NCI-H1436 (cell line): Measurements from ENCODE around the gene N4BP2L2.
A peak's percentile ranks its signal among the peaks of the same experiment; 100 is the strongest.

ENCODE experiments used
- DNase-seq: peaks from one replicate; lab custom pipeline; 2025; lab: John Stamatoyannopoulos, UW

The N4BP2L2 gene

DNA sequence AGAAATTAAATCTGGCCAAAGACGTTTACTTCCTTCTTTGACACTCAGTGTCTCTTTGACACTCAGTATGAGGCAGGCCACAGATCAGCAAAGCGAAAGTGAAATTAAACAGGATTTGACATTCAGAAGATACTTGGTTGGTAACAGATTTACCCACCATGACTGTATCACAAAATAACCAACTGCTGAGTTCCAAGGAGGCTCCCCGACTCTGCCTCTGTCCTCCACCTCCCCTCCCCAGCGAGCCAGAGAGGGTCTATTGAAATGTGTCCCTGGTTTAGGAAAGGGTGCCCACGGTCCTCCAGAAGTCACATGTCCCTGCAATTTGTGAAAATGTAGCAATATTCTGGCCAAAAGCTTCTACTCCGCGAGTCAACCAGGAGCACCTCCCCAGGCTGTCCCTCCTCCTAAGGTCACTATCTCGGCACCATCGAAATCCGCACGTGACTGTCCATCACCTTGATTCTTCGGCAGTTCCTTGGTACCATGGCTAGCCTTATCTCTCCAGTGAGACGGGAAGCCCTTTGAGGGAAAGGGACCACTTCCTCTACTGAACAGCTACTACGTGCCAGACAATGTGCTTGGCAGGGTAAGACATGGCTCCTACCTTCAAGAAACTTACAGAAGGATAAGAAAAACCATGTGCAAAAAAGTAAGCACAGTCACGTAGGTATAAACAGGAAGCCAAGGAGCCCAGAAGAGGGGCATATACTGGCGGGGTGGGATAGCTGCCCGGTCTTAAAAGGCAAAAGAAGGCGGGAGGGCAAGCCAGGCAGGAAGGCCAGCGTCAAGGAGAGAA lies 112.2 kb downstream of the N4BP2L2 start:
- DNase-seq = no peak

DNA sequence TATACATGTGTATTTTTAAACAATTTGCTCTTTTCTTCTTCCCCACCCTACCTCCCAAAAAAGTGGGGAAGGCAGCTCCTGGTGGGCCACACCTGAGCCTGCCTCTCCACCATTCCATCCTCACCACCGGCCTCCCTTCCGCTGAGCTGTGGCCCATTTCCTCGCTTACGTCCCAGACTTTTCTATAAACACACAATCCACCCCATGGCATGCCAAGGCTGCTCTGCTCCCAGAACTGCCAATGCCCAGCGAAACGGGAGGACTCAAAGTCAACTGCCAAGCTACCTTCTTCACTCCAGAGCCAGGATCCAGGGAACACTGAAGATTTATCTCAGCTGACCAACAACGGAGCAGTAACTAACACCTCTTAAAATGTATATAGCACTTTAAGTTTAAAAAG lies 113.4 kb downstream of the N4BP2L2 start:
- DNase-seq = no peak

DNA sequence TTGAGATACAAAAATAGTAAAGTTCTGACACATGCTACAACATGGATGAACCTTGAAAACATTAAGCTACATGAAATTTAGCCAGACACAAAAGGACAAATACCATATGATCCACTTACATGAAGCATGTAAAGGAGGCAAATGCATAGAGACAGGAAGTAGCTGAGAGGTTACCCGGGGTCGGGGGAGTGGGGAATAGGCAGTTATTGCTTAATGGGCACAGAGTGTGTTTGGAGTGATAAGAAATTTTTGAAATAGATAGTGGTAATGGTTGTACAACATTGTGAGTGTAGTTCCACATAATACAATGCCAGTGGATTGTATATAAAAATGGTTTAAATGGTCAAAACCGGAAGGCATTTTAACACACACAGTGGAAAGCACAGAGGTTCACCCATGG lies 115.0 kb downstream of the N4BP2L2 start:
- DNase-seq = no peak

DNA sequence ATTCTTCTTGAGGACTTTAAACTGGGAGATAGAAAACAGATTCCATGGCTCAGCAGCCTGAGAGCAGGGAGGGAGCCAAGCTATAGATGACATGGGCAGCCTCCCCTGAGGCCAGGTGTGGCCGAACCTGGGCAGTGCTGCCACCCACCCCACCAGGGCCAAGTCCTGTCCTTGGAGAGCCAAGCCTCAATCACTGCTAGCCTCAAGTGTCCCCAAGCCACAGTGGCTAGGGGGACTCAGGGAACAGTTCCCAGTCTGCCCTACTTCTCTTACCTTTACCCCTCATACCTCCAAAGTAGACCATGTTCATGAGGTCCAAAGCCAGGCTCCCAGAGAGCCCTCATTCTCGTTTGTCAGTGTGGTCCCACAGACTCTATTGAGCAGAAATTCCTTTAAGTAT lies 118.7 kb downstream of the N4BP2L2 start:
- no peak for DNase-seq

DNA sequence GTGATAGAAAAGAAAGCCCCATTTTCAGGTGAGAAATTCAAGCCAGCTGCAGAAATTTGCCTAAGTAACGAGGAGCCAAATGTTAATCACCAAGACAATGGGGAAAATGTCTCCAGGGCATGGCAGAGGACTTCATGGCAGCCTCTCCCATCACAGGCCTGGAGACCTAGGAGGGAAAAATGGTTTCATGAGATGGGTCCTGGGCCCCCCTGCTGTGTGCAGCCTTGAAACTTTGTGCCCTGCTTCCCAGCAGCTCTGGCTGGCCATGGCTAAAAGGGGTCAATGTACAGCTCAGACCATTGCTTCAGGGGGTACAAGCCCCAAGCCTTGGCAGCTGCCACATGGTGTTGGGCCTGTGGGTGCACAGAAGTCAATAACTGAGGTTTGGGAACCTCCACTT lies 120.6 kb downstream of the N4BP2L2 start:
- no peak for DNase-seq

DNA sequence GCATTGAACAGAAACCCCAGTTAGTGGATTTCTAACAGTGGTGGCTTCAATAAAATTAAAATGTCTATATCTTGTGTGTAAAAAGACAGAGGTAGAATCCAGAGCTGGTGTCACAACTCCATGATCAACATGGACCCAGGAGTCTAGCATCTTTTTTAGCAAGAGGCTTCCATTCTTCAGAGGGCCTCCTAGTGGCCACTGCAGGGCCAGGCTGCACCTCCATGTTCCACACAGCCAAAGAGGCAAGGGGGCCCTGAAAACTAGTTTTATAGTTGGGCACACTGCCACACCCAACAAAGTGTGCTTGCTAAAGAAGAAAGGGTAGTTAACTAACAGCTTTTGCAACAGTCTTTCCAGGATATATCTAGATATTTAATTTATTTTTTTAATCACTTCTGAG lies 123.6 kb downstream of the N4BP2L2 start:
- DNase-seq = no peak

DNA sequence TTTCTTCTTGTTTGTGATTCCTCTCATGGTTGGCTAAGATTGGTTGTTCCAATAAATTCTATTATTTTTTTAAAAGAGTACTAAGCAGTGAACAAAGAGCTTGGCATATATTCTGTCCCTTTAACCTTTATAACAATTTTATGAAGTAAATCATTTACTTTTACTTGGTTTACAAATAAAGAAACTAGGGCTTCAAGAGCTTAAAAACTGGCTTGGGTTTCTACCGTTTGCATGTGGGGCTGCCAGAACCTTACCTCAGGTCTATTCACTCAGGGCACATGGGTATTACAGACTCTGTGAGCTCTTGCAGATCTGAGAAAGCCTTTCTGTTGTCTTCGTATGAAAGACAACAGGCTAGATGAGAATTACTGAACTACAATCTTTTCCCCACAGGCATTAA lies 124.0 kb downstream of the N4BP2L2 start:
- DNase-seq = no peak

DNA sequence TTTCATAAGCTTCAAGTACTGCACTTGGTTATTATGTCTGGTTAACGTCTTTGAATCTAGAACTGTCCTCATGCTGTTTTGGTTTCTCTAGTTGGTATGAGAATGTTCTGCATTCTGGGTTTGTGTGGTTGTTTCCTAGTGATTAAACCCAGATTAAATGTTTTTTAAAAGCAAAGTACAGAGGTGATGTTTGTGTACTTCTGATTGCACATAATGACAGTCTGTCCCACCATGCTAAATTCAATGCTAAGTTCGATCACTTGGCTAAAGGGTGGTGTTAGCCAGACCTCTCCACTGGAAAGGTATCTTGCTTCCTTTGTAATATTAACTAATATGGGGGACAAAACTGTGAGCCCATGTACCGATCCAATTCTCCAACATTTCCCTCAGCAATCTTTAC lies 125.3 kb downstream of the N4BP2L2 start:
- DNase-seq = no peak

DNA sequence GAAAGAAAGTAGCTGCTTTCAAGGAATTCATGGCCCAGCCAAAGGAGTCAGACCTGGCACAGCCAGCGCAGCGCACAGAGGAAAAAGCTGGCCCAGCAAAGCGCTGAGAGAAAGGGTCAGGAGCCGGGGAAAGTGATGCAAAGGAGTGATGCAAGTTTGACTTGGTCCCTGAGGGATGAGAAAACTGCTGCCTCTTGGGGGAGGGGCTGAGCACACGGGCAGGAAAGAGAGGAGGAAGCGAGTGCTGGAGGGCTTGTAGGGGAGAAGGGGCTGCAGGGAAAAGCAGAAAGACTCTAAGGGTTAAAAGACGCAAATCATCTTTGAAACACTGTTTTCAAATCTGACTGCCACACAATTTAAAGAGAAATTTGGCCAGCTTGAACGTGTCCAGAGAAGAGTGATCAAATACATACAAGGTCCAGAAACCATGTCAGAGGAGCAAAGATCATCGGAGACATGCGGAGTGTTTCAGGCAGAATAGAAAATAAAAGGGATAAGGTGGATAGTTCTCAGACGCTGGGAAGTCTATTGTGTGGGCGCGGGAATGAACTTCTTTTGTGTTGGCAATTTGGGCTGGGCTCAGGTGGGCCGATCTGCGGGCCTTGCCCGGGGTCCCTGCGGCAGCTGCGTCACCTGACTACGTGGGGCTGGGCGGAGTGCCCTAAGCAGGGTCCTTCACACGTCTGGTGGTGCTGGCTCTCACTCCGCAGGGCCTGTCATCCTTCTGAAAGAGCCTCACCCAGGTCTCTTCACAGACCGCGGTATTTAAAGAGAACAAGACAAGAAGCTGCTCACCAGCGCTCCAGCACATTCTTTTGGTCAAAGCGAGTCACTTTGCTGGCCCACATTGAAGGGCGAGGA lies 128.8 kb downstream of the N4BP2L2 start:
- peak; percentile 13 for DNase-seq

DNA sequence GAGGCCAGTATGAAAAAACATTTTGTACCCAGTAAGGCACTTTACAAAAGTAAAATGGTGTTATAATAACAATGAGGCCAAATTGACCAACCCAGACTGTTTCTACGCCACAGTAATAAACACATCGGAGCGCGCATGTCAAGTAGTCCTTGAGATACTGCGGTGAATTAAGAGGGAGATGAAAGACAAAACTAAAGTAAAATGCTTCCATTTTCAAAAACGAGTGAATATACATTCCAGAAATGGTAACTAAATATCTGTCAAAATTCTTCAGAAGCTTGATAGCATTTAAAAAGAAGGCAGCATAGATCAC lies 129.6 kb downstream of the N4BP2L2 start:
- DNase-seq = no peak

DNA sequence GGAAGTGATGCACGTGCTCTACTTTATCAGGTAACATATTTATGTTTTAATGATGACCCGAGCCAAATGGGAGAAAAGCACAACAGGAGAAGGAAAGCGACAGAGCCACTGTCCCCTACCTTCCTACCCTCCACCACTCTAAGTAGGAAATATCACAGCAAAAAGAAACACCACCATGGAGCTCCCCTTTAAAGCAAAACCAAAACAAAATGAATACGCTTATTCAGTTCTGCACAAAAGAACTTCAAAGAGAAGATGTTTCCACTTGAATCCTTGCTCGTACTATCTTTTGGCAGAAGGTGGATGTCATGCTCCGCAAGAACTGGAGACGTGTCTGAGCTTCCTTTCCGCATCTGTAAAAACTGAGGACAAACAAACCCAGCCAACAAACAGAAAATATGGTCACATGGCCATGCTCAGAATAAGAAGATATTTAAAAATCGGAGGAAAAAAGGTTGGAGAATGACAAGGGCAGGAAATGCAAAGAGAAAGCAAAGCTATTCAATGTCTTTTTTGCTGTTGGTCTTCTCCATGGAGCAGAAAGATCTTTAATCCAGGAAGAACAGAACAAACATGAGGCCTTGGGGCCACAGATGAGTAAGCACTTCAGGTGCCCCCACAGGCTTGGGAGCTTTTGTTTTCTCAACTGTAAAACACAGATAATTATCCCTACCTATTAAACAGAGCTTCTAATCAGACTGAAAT lies 130.1 kb downstream of the N4BP2L2 start:
- no peak for DNase-seq

DNA sequence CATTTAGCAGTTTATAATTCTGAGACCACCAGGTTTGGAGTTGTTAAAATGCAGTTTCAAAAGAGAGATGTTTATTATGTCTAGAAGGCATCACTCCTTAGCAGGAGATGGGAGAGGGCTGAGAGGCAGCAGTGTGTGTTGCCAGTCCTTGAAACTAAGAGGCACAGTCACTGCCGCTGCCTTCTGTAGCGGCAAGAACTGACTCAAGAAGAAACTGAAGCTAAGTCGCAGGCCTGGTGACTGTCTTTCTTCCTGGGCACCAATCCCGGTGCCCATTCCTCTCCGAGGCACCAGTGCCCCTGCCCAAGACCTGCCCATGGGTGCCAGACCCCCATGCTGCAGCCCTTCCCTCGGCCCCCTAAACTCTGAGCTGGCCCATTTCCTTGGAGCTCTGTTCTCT lies 130.7 kb downstream of the N4BP2L2 start:
- DNase-seq = no peak

DNA sequence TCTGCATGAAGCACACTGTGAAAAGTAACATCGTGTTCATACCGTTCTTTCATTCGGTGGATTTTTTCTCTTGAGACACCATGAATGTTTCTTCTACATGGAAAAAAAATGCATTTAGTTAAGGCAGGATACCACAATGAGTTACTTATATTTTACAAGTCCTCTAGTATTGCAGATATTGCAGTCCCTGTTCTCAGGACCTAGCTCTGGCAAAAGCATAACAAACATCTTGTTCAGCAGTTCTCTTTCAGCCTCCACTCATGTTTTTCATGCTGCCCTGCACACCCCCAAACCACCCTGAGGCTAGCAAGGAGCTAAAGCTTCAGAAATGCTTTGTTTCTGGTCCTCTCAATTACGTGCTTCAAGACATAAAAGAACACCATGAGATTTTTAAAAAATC lies 135.5 kb downstream of the N4BP2L2 start:
- no peak for DNase-seq

DNA sequence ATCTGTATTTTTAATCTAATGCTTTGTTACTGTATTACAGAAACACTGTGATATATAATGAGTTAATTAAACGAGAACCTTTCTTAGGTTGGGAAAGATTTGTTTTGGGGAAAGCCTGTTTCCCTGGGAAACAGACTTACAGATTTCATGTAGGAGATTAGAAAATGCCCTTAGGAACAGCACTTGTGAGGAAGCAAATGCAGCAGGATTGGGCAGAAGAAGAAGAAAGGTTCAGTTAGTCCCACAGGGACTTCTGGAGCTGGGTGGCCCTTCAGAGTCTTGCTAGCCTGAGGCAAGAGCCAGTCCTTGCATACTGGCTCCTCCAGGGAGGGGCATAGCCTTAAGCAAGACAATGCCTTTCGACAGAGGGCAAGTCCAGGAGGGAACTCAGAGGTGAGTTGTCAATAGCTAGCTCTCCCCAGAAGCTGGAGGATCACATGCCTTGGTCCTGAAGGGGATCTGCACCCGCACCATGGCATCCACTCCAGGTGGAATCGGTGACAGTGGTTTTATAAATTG lies 147.4 kb downstream of the N4BP2L2 start:
- DNase-seq = no peak

DNA sequence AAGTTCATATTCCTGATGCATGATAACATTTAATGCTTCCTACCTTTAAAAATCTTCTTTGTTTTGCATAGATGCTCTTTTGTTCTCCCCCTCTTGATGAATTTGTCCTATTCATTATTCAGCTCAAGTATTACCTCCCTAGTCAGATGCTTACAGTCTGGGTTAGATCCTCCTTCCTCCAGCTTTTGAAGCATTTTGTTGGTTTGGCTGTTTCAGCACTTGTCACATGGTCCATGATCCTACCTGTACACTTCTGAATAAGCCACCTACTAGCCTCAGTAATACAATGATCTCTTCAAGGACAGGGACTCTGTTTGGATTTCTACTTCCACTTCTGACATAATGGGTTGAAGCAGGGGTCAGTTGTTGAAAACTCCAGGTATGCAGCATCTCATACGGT lies 148.1 kb downstream of the N4BP2L2 start:
- no peak for DNase-seq

DNA sequence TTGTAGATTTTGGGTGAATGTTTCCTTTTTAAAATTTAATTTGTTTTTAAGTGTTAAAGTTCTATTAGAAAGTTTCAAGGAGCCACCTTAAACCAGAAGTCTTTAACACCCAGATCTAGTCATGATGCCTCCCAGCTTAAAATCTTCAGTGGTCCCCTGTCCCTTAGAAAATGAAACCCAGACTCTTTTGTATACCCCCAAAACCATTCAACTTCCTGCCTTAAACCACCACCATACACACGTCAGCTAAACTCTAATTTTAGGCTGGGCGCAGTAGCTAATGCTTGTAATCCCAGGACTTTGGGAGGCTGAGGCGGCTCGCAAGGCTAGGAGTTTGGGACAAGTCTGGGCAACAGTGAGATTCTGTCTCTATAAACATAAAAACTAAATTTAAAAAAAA lies 148.5 kb downstream of the N4BP2L2 start:
- no peak for DNase-seq

DNA sequence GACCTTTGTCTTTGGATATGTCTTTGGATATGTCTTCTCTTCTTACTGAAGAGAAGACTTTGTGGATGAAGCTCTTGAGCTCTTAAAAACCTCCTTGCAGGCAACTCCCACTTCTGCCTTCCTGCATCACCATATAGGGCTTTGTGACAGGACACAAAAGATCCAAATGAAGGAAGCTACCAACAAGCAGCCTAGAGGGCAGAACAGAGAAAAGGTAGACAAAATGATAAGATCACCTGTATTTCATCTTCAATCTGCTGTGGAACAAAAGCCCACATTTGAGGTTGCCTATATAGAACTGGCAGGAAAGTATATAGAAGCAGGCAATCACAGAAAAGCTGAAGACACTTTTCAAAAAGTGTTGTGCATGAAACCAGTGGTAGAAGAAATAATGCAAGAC lies 153.2 kb downstream of the N4BP2L2 start:
- no peak for DNase-seq

DNA sequence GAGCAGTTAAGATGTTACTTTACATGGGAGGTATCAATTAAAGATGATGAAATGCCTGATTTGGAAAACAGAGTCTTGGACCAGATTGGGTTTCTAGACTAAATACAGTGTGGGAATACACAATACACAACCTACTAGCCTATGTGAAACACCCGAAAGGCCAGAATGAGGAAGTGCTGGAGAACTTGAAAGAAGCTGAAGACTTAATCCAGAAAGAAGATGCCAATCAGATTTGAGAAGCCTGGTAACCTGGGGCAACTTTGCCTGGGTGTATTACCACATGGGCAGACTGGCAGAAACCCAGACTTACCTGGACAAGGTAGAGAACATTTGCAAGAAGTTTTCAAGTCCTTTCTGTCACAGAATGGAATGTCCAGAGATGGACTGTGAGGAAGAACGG lies 153.9 kb downstream of the N4BP2L2 start:
- no peak for DNase-seq

DNA sequence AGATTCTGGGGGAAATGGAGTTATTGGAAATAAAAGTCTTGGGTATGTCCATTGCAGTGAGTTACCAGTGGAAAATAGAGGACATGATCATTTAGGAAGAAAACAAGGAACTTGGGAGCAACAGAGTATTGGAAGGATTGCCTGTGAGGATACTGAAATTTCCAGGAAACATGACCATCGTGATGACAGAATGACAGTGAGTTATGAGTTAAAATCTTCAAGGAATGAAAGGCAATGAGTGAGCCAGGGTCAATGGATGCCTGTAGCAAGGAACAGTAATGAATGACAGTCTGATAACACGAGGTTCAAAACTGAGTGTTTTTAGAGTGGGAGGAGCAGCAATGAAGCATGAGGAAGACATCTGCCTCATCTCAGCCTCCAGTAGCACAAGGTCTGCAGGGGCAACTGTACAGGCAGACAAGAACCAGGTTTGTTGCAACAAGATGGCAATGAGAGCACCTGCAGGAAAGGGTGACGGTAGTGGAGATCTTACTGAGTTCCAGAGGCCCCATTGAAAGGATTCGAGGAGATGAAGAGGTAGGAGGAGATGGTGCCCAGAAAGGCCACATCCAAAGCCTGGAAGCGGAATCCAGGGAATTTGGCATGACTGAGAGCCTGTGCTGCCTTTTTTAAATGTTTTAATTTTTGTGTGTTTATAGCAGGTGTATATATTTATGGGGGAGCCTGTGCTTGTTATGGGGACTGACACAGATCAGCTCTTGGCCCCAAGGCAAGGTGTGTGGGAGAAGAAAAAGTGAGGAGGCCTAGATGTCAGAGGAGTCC lies 154.6 kb downstream of the N4BP2L2 start:
- DNase-seq = no peak
